ENCODE measurements around the gene DENND4C.
"Not testable (repeated sequence)": the region's sequence is repeated elsewhere in the genome, so short reads cannot be mapped to it uniquely, and the experiment has no call there.

The DENND4C gene

GRCh38 chr9:19233344-19233743 is 2.9 kb downstream of the DENND4C start:
- TF ChIP-seq CTCF (IDR thresholded peaks at IDR 0.05): no peak
- H3K4me3 ChIP-seq: peak overlapping the region; percentile 98
- H3K27ac ChIP-seq: no peak overlapping the region
- DNase-seq (ENCODE audit: low spot score): no peak

GRCh38 chr9:19239955-19240354 is 9.5 kb downstream of the DENND4C start:
- no peak for TF ChIP-seq CTCF (IDR thresholded peaks at IDR 0.05)
- Histone ChIP-seq H3K27ac (no peak overlapping the region), H3K4me3 (no peak overlapping the region)
- DNase-seq (ENCODE audit: low spot score): no peak

GRCh38 chr9:19241728-19242127 is 11.2 kb downstream of the DENND4C start:
- no peak for DNase-seq (ENCODE audit: low spot score)
- H3K27ac ChIP-seq: no peak overlapping the region
- no peak overlapping the region for H3K4me3 ChIP-seq

GRCh38 chr9:19243366-19244033 is 13.0 kb downstream of the DENND4C start:
- no peak for DNase-seq (ENCODE audit: low spot score)
- H3K27ac ChIP-seq: no peak overlapping the region
- no peak for TF ChIP-seq CTCF (IDR thresholded peaks at IDR 0.05)
- no peak overlapping the region for H3K4me3 ChIP-seq

More at GRCh38 chr9:19241728-19242127, 11.2 kb downstream of the DENND4C start:
- TF ChIP-seq CTCF (IDR thresholded peaks at IDR 0.05): no peak

GRCh38 chr9:19246891-19247290 is 16.4 kb downstream of the DENND4C start:
- no peak overlapping the region for H3K27ac ChIP-seq
- H3K4me3 ChIP-seq: no peak overlapping the region
- DNase-seq (ENCODE audit: low spot score): no peak
- TF ChIP-seq CTCF (IDR thresholded peaks at IDR 0.05): no peak

- no peak for TF ChIP-seq CTCF (IDR thresholded peaks at IDR 0.05)
- Histone ChIP-seq H3K4me3 (no peak overlapping the region), H3K27ac (no peak overlapping the region)
- DNase-seq (ENCODE audit: low spot score): no peak
These were observed 16.9 kb downstream of the DENND4C start for GRCh38 chr9:19247420-19247819.

GRCh38 chr9:19250346-19250745 is 19.9 kb downstream of the DENND4C start:
- not testable (repeated sequence) for DNase-seq (ENCODE audit: low spot score); H3K4me3 ChIP-seq; H3K27ac ChIP-seq

GRCh38 chr9:19251203-19251602 is 20.7 kb downstream of the DENND4C start:
- not testable (repeated sequence) for DNase-seq (ENCODE audit: low spot score); H3K27ac ChIP-seq; H3K4me3 ChIP-seq

- H3K27ac ChIP-seq; DNase-seq (ENCODE audit: low spot score); H3K4me3 ChIP-seq: not testable (repeated sequence)
These were observed 21.1 kb downstream of the DENND4C start for GRCh38 chr9:19251622-19252021.

Measured in coronary artery (tissue), 2 donors.